Measurements from ENCODE around the gene PBX3. TPM values are rescaled to one million over a fixed set of nuclear protein-coding genes. Genes with fewer than 3 reads are reported as not detected.

The PBX3 gene
- total RNA-seq, 1 experiment from 2014 or later = 39.0 TPM

GRCh38 chr9:125856331-125856730, 109.2 kb downstream of the PBX3 start:
- H3K4me1 ChIP-seq (ENCODE audit: control insufficient read depth, insufficient read depth, low read length) = peaks cover 6% of the 10 kb centered on the region; the same call in 1 of the 2 replicates
- no peak overlapping the region for H3K4me3 ChIP-seq (ENCODE audit: low read depth in 2 of 2, low read length in 2 of 2)
- in situ Hi-C loops (cut with HindIII; ENCODE audit: low pct_unique_long_range_greater_than_20kb, low sequenced_read_pairs) = no loop called here
- no peak for DNase-seq (ENCODE audit: low read depth, low spot score)
- H3K27me3 ChIP-seq (ENCODE audit: control insufficient read depth, insufficient read depth, low read length) = no peaks in the 10 kb centered on the region
- BruUV-seq (replicated peaks) = no TSS peak
- no peaks in the 10 kb centered on the region for H3K9me3 ChIP-seq (ENCODE audit: control insufficient read depth, insufficient read depth, low read depth, low read length)
- intact Hi-C loops (cut with micrococcal nuclease; ENCODE audit: unreplicated experiment) = no loop called here
- ATAC-seq = no peak
- ChIA-PET CTCF (no interaction called here), POLR2A (no interaction called here)
- no peak overlapping the region for H3K27ac ChIP-seq (ENCODE audit: low read length)
- no peak for TF ChIP-seq SIN3A (IDR thresholded peaks at IDR 0.05; ENCODE audit: borderline replicate concordance, insufficient read depth, low read depth, low read length)
- no peak for TF ChIP-seq POLR2AphosphoS5 (IDR thresholded peaks at IDR 0.05; ENCODE audit: low read depth, low read length)
- no peak for TF ChIP-seq TCF7L2 (IDR thresholded peaks at IDR 0.05; ENCODE audit: low read depth, low read length)
- TF ChIP-seq CTCF (IDR thresholded peaks at IDR 0.05) = no peak
- no peak for TF ChIP-seq REST (IDR thresholded peaks at IDR 0.05; ENCODE audit: insufficient read depth in 1 of 2, low read depth in 2 of 2, low read length in 1 of 2)
- no peaks in the 10 kb centered on the region for H3K36me3 ChIP-seq (ENCODE audit: control insufficient read depth, insufficient read depth, low read length)

- CTCF ChIA-PET = no interaction called here
These were observed 114.4 kb downstream of the PBX3 start for GRCh38 chr9:125861405-125862058.

More at GRCh38 chr9:125861405-125862058, 114.4 kb downstream of the PBX3 start:
- no TSS peak for BruUV-seq (replicated peaks)
- intact Hi-C loops (cut with micrococcal nuclease; ENCODE audit: unreplicated experiment) = no loop called here
- Histone ChIP-seq H3K27me3 (ENCODE audit: control insufficient read depth, insufficient read depth, low read length) (no peaks in the 10 kb centered on the region), H3K4me1 (ENCODE audit: control insufficient read depth, insufficient read depth, low read length) (no peaks in the 10 kb centered on the region; the same call in 1 of the 2 replicates), H3K9me3 (ENCODE audit: control insufficient read depth, insufficient read depth, low read depth, low read length) (no peaks in the 10 kb centered on the region), H3K4me3 (ENCODE audit: low read depth in 2 of 2, low read length in 2 of 2) (no peak overlapping the region), H3K36me3 (ENCODE audit: control insufficient read depth, insufficient read depth, low read length) (no peaks in the 10 kb centered on the region), H3K27ac (ENCODE audit: low read length) (no peak overlapping the region)
- TF ChIP-seq SIN3A (IDR thresholded peaks at IDR 0.05; ENCODE audit: borderline replicate concordance, insufficient read depth, low read depth, low read length) (no peak), CTCF (IDR thresholded peaks at IDR 0.05) (no peak), REST (IDR thresholded peaks at IDR 0.05; ENCODE audit: insufficient read depth in 1 of 2, low read depth in 2 of 2, low read length in 1 of 2) (no peak)
- ATAC-seq (no peak), DNase-seq (ENCODE audit: low read depth, low spot score) (no peak)
- POLR2A ChIA-PET = no interaction called here
- in situ Hi-C loops (cut with HindIII; ENCODE audit: low pct_unique_long_range_greater_than_20kb, low sequenced_read_pairs) = no loop called here
